Smooth muscle cell (in vitro differentiated cells): ENCODE data around the gene LRRC7. TPM values are rescaled to one million over a fixed set of nuclear protein-coding genes. Genes with fewer than 3 reads are reported as not detected.

Experiments used
- DNase-seq: peaks from one replicate; lab custom pipeline; 2025; ENCODE audit not compliant: unreplicated experiment; lab: John Stamatoyannopoulos, UW
- H2AFZ ChIP-seq: fragments of 200-600 bp; sonication (generic); 2 replicates; pipeline ENCODE4 v1.6.0; 2016; ENCODE audit warnings: antibody characterized with exemption, low read depth, mild to moderate bottlenecking
- H3F3A ChIP-seq: fragments of 200-600 bp; sonication (generic); 2 replicates; pipeline ENCODE4 v1.6.0; 2017; ENCODE audit warnings: antibody characterized with exemption, low read depth
- H3K27ac ChIP-seq: fragments of 200-600 bp; sonication (generic); 2 replicates; pipeline ENCODE4 v1.5.1; 2016; ENCODE audit warnings: low read depth, mild to moderate bottlenecking
- H3K27me3 ChIP-seq: fragments of 200-600 bp; sonication (generic); 2 replicates; pipeline ENCODE4 v1.6.1; 2016; ENCODE audit warnings: low read depth, mild to moderate bottlenecking
- H3K36me3 ChIP-seq: fragments of 200-600 bp; sonication (generic); 2 replicates; pipeline ENCODE4 v1.5.1; 2016; ENCODE audit warnings: low read depth
- H3K4me1 ChIP-seq: fragments of 200-600 bp; sonication (generic); 2 replicates; pipeline ENCODE4 v1.5.1; 2016; ENCODE audit warnings: low read depth
- H3K4me2 ChIP-seq: fragments of 200-600 bp; sonication (generic); 2 replicates; pipeline ENCODE4 v1.6.0; 2016; ENCODE audit warnings: mild to moderate bottlenecking
- H3K4me3 ChIP-seq: fragments of 200-600 bp; sonication (generic); 2 replicates; pipeline ENCODE4 v1.5.1; 2016; ENCODE audit warnings: mild to moderate bottlenecking
- H3K79me2 ChIP-seq: fragments of 200-600 bp; sonication (generic); 2 replicates; pipeline ENCODE4 v1.6.0; 2016; ENCODE audit warnings: low read depth, mild to moderate bottlenecking
- H3K9ac ChIP-seq: fragments of 200-600 bp; sonication (generic); 2 replicates; pipeline ENCODE4 v1.6.0; 2016; ENCODE audit warnings: low read depth
- H3K9me3 ChIP-seq: fragments of 200-600 bp; sonication (generic); replicated peaks from 2 replicates; pipeline ENCODE4 v1.5.1; 2016; ENCODE audit warnings: low read depth
- H4K20me1 ChIP-seq: fragments of 200-600 bp; sonication (generic); 2 replicates; pipeline ENCODE4 v1.6.0; 2016; ENCODE audit warnings: low read depth
- WGBS: methylation state at CpG from one replicate; pipeline ENCODE4 v1.1.7; 2016; ENCODE audit warnings: low lambda C conversion rate; 5-methylcytosine and 5-hydroxymethylcytosine counted together
- polyA plus RNA-seq: library from polyadenylated mRNA; unstranded; fragments of >200 nt; fragmentation: Nextera tagmentation; extraction: Ambion mirVana; gene quantifications from 2 replicates; pipeline ENCODE4 v1.2.1, GENCODE V29; 2016
- total RNA-seq: library from RNA; depleted of rRNA; stranded (reverse); fragments of >200 nt; gene quantifications from 2 replicates; pipeline ENCODE4 v1.2.3, GENCODE V29; 2014
- TF ChIP-seq, protein P1 (sequence below): fragments of 200-600 bp; sonication (generic); IDR thresholded peaks from 2 replicates; pipeline ENCODE4 v1.5.1; 2017; ENCODE audit warnings: borderline replicate concordance, mild to moderate bottlenecking, antibody characterized with exemption; ENCODE audit not compliant: insufficient read depth, poor library complexity, severe bottlenecking

Gene LRRC7
- total and polyA plus RNA-seq, 2 experiments from 2014 or later, result 0.04 to 0.06 TPM

DNA sequence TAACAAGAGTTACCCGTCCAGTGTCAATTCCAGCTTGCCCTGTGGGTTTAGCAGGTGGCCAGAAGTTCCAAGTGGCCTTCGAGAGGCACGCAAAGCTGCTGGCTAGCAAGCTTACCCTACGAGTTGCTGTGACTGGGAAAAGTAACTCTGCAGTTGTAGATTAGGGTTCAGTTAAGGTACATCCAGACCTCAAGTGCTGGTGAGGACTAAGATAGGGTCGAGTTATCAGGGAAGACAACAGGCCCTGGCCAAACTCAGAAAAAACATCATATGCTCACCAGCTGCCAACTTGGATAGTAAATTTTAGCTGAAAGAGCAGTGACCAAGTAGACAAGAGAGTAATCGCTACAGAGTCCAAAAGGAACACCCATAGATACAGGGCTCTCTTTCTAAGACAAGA, 27.7 kb upstream of the LRRC7 start:
- Histone ChIP-seq H2AFZ (no peak overlapping the region), H3K9ac (no peak overlapping the region), H3K4me3 (no peak overlapping the region), H3K4me2 (no peak overlapping the region), H4K20me1 (no peaks in the 10 kb centered on the region), H3K27ac (no peak overlapping the region), H3F3A (no peaks in the 10 kb centered on the region), H3K9me3 (no peaks in the 10 kb centered on the region), H3K36me3 (no peaks in the 10 kb centered on the region), H3K4me1 (no peaks in the 10 kb centered on the region), H3K27me3 (no peaks in the 10 kb centered on the region), H3K79me2 (no peaks in the 10 kb centered on the region)
- DNase-seq, result no peak
- 88% methylated on average over 6 of the region's 6 CpGs for WGBS
- TF ChIP-seq, protein P1, sequence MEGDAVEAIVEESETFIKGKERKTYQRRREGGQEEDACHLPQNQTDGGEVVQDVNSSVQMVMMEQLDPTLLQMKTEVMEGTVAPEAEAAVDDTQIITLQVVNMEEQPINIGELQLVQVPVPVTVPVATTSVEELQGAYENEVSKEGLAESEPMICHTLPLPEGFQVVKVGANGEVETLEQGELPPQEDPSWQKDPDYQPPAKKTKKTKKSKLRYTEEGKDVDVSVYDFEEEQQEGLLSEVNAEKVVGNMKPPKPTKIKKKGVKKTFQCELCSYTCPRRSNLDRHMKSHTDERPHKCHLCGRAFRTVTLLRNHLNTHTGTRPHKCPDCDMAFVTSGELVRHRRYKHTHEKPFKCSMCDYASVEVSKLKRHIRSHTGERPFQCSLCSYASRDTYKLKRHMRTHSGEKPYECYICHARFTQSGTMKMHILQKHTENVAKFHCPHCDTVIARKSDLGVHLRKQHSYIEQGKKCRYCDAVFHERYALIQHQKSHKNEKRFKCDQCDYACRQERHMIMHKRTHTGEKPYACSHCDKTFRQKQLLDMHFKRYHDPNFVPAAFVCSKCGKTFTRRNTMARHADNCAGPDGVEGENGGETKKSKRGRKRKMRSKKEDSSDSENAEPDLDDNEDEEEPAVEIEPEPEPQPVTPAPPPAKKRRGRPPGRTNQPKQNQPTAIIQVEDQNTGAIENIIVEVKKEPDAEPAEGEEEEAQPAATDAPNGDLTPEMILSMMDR, result no peak

DNA sequence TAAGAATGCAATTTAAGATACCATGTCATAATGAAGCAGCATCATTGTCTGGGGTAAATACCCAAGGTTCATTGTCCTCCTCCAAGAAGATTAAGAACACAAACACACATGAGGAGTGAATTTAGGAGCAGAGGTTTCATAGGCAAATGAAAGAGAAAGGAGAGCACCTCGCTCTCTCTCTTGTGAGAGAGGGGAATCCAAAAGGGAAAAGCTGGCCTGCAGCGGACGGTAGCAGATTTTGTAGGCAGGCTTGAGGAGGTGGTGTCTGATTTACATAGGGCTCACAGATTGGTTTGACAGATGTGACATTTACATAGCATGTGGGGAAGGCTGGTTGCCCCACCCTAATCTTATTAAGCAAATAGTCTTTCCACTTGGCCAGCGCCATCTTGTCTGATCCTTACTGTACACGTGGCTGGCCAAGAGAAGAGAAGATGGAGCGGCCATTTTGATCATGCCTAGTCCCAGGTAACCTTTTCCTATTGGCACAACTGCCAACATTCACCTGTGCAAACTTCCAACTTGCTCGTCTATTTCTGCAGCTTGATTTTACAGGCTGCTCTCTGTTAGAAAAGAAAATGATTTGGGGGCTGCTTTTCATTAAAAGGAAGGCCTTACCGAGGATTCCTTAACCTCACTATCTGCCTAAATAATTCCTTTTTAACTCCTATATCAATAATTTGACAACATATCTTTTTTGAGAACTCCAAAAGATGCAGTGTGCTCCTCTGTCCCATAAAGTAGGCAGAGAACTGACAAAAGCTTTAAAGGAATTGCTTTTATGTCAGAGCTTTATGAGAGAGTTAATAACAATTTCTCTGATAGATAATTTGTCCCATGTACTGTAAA, 16.0 kb upstream of the LRRC7 start:
- Histone ChIP-seq H3F3A (no peaks in the 10 kb centered on the region), H3K79me2 (no peaks in the 10 kb centered on the region), H3K27ac (no peak overlapping the region), H3K36me3 (no peaks in the 10 kb centered on the region), H3K4me2 (no peak overlapping the region), H2AFZ (no peak overlapping the region), H4K20me1 (no peaks in the 10 kb centered on the region), H3K4me1 (no peaks in the 10 kb centered on the region), H3K4me3 (no peak overlapping the region), H3K9ac (no peak overlapping the region), H3K27me3 (peaks cover 5% of the 10 kb centered on the region), H3K9me3 (no peaks in the 10 kb centered on the region)
- TF ChIP-seq, protein P1, result no peak
- no peak for DNase-seq
- 90% methylated on average over 8 of the region's 8 CpGs for WGBS

DNA sequence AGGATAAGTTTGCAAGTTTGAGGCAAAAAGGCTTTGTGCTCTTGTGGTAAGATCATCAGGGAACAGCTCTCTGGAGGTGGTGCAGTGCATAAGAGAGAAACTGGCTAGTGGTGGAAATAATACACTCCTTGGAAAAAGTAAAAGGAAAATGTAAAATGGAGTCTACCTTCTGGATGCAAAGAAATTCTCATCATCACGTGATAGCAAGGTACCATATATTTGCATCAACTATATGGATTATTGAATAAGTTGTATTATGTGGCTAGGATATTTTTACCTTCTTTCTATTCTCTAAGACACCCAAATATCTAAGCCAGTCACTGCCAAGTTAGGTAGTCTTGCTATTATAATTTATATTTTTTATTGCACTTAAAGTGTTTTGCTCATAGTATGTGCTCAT, 14.0 kb upstream of the LRRC7 start:
- no peaks in the 10 kb centered on the region for H4K20me1 ChIP-seq
- H3K27me3 ChIP-seq, result peaks cover 23% of the 10 kb centered on the region
- no peaks in the 10 kb centered on the region for H3K79me2 ChIP-seq
- no peak overlapping the region for H3K4me2 ChIP-seq
- no peak overlapping the region for H2AFZ ChIP-seq
- no peaks in the 10 kb centered on the region for H3F3A ChIP-seq
- no peak for DNase-seq
- WGBS, result 87% methylated on average over 1 of the region's 1 CpG
- H3K27ac ChIP-seq, result no peak overlapping the region
- no peak overlapping the region for H3K4me3 ChIP-seq
- H3K9ac ChIP-seq, result no peak overlapping the region
- TF ChIP-seq, protein P1, result no peak
- H3K9me3 ChIP-seq, result no peaks in the 10 kb centered on the region
- H3K4me1 ChIP-seq, result no peaks in the 10 kb centered on the region
- no peaks in the 10 kb centered on the region for H3K36me3 ChIP-seq
